Endothelial cell (in vitro differentiated cells): ENCODE data around the gene MOGAT3. TPM values are rescaled to one million over a fixed set of nuclear protein-coding genes. Genes with fewer than 3 reads are reported as not detected.

Experiments
- DNase-seq: peaks from one replicate; pipeline ENCODE4 v3.0.0; 2021; ENCODE audit warnings: low spot score
- H3K27ac Mint-ChIP-seq: one replicate; pipeline ENCODE4 v1.8.0; 2021; ENCODE audit warnings: mixed read lengths, inconsistent platforms; ENCODE audit not compliant: unreplicated experiment
- H3K27me3 Mint-ChIP-seq: one replicate; pipeline ENCODE4 v1.8.0; 2021; ENCODE audit warnings: mild to moderate bottlenecking, moderate library complexity, mixed read lengths, inconsistent platforms; ENCODE audit not compliant: unreplicated experiment
- H3K36me3 Mint-ChIP-seq: one replicate; pipeline ENCODE4 v1.8.0; 2021; ENCODE audit warnings: mild to moderate bottlenecking, low read depth, mixed read lengths, inconsistent platforms; ENCODE audit not compliant: unreplicated experiment
- H3K4me1 Mint-ChIP-seq: one replicate; pipeline ENCODE4 v1.8.0; 2021; ENCODE audit warnings: mild to moderate bottlenecking, mixed read lengths, inconsistent platforms; ENCODE audit not compliant: unreplicated experiment
- H3K4me3 Mint-ChIP-seq: one replicate; pipeline ENCODE4 v1.8.0; 2021; ENCODE audit warnings: mild to moderate bottlenecking, mixed read lengths, inconsistent platforms; ENCODE audit not compliant: unreplicated experiment
- H3K9me3 Mint-ChIP-seq: one replicate; pipeline ENCODE4 v1.8.0; 2021; ENCODE audit warnings: mixed read lengths, inconsistent platforms; ENCODE audit not compliant: unreplicated experiment
- total RNA-seq: library from RNA; stranded (reverse); fragmentation: NEBNext Ultra II Directional; extraction: Animal tissue kit (Norgen Biotek cat#: 25700); gene quantifications from one replicate; pipeline ENCODE4 v1.2.1, GENCODE V29; 2021; ENCODE audit not compliant: unreplicated experiment
- TF ChIP-seq, protein P1 (sequence below): fragments of 200-600 bp; sonication (generic); IDR thresholded peaks from one replicate; pipeline ENCODE4 v1.5.0; 2021; ENCODE audit warnings: antibody characterized with exemption; ENCODE audit not compliant: unreplicated experiment

Gene MOGAT3
- total RNA-seq, 1 donor from 2014 or later: not detected

- DNase-seq: no peak
- Mint-ChIP-seq H3K36me3 (peaks cover 7% of the 10 kb centered on the region), H3K4me3 (peak overlapping the region; percentile 79), H3K4me1 (peaks cover 32% of the 10 kb centered on the region), H3K9me3 (no peaks in the 10 kb centered on the region), H3K27ac (peak overlapping the region; percentile 48), H3K27me3 (peaks cover 56% of the 10 kb centered on the region)
- TF ChIP-seq, protein P1, sequence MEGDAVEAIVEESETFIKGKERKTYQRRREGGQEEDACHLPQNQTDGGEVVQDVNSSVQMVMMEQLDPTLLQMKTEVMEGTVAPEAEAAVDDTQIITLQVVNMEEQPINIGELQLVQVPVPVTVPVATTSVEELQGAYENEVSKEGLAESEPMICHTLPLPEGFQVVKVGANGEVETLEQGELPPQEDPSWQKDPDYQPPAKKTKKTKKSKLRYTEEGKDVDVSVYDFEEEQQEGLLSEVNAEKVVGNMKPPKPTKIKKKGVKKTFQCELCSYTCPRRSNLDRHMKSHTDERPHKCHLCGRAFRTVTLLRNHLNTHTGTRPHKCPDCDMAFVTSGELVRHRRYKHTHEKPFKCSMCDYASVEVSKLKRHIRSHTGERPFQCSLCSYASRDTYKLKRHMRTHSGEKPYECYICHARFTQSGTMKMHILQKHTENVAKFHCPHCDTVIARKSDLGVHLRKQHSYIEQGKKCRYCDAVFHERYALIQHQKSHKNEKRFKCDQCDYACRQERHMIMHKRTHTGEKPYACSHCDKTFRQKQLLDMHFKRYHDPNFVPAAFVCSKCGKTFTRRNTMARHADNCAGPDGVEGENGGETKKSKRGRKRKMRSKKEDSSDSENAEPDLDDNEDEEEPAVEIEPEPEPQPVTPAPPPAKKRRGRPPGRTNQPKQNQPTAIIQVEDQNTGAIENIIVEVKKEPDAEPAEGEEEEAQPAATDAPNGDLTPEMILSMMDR: no peak
Observed at GRCh38 chr7:101169110-101169837, 31.6 kb downstream of the MOGAT3 start.

- Mint-ChIP-seq H3K27ac (no peak overlapping the region), H3K9me3 (no peaks in the 10 kb centered on the region), H3K36me3 (peaks cover 7% of the 10 kb centered on the region), H3K27me3 (peaks cover 50% of the 10 kb centered on the region), H3K4me3 (peak overlapping the region; percentile 44), H3K4me1 (peaks cover 32% of the 10 kb centered on the region)
- TF ChIP-seq, protein P1: no peak
- DNase-seq: no peak
Observed at GRCh38 chr7:101168412-101169049, 32.3 kb downstream of the MOGAT3 start.

- TF ChIP-seq, protein P1: no peak
- H3K27me3 Mint-ChIP-seq: peaks cover 47% of the 10 kb centered on the region
- no peak overlapping the region for H3K27ac Mint-ChIP-seq
- H3K4me3 Mint-ChIP-seq: peak overlapping the region; percentile 44
- peaks cover 32% of the 10 kb centered on the region for H3K4me1 Mint-ChIP-seq
- DNase-seq: no peak
- no peaks in the 10 kb centered on the region for H3K9me3 Mint-ChIP-seq
- peaks cover 7% of the 10 kb centered on the region for H3K36me3 Mint-ChIP-seq
Observed at GRCh38 chr7:101167645-101168411, 33.0 kb downstream of the MOGAT3 start.

GRCh38 chr7:101166909-101167644 is 33.8 kb downstream of the MOGAT3 start:
- H3K9me3 Mint-ChIP-seq: no peaks in the 10 kb centered on the region
- peak overlapping the region; percentile 9 for H3K27ac Mint-ChIP-seq
- H3K4me3 Mint-ChIP-seq: no peak overlapping the region
- H3K36me3 Mint-ChIP-seq: peaks cover 7% of the 10 kb centered on the region
- H3K27me3 Mint-ChIP-seq: peaks cover 50% of the 10 kb centered on the region
- peaks cover 35% of the 10 kb centered on the region for H3K4me1 Mint-ChIP-seq
- no peak for DNase-seq
- TF ChIP-seq, protein P1: no peak
